Ecto neural progenitor cell (in vitro differentiated cells): Measurements from ENCODE around the gene ITGA1.

Experiments used
- DNase-seq: peaks from one replicate; pipeline ENCODE4 v3.0.0-alpha.2; 2018; ENCODE audit warnings: low spot score

ITGA1 gene

GRCh38 chr5:52772668-52773067 lies 15.0 kb upstream of the ITGA1 start:
- DNase-seq, result no peak

- DNase-seq, result no peak
Observed at GRCh38 chr5:52773342-52773741, 14.4 kb upstream of the ITGA1 start.

DNA sequence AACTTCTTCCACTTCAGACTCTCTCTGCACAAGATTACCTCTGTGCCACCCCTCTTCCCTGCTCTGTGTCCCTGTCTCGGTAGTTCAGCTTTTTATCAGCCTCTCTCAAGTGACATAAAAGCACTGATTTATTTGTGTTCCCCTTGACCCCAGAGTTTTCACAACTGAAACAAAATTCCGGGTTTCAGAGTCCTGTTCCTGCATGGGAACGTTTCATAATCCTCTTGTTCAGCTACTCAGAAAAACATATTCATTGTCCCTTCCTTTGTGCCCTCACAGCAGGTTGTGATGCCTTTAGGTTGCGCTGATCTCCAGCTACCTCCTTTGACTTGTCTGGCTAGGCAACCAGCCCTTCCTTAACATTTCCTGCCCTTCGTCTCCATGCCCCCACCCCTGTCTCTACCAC lies 13.7 kb upstream of the ITGA1 start:
- peak; percentile 58 for DNase-seq

- DNase-seq, result no peak
Observed at GRCh38 chr5:52776116-52776515, 11.6 kb upstream of the ITGA1 start.

- DNase-seq, result no peak
Observed at GRCh38 chr5:52777186-52777585, 10.5 kb upstream of the ITGA1 start.

DNA sequence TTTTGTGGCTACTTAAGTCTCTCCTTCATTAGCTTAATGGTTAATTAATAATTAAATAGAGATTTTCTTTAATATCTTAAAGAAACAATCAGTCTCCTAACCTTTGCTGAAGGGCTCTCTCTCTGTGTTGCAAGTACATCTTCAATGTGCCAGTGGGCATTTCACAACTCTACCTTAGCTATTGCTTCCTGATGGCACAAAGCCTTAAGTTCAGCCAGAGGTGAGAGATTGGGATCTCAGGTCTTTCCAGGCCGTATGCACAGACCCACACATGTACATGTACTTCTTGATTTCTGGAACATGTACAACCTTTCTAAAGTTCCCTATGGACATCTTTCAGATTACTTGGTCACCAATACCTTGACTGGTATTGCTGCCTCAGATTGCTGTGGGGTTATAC lies 8.9 kb upstream of the ITGA1 start:
- DNase-seq, result no peak

GRCh38 chr5:52779213-52779612 lies 8.5 kb upstream of the ITGA1 start:
- no peak for DNase-seq

- DNase-seq, result no peak
Observed at GRCh38 chr5:52783226-52783959, 4.3 kb upstream of the ITGA1 start.

DNA sequence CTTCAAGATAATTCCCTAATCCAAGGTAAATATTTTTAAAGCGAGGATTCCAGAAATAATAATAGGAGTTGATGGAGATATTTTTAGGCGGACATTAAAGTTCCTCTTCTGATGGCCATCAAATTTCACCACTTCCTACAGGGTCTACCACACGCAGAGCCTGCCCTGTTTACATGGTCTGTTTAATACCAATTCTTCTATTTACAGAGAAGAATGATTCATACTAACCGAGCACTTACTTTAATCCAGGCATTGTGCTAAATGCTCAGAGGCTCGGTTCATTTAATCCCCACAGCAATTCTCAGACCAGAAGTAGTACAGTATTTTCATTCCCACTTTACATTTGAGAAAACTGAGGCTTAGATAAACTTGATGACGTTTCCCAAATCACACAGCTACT lies 3.0 kb upstream of the ITGA1 start:
- no peak for DNase-seq

DNA sequence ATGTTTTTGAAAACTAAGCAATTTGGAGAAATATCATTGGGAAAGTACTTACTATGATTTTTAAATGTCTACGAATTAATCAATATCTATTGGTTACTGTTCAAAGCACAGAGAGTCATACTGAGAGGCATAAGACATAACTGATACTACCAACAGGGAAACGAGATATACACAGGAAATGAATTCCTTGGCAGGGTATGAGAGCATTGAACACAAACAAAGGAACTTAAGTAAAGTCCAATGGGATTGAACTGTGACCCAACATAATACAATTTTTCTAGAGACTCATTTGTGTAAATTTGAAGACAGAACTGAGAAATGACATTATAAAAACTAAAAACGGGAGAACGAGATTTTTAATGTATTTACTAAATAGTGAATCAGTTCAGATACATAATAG lies 1.3 kb upstream of the ITGA1 start:
- DNase-seq, result no peak

GRCh38 chr5:52786949-52787599 lies 642 bp upstream of the ITGA1 start:
- DNase-seq, result no peak

DNA sequence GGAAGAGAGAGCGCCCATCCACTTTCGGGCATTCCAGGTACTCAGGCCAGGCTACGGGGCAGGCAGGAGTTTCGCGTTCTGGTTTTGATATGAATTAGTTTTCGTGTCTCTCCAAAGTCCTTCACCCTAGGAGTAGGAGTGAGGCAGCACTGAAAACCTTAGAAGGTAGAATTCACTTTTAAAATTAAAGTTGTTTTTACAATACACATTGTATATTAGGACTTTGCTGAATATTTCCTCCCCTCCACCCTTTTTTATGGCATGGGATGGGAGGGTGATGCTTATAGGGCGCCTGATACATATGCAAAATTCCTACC lies 747 bp downstream of the ITGA1 start:
- DNase-seq, result no peak

DNA sequence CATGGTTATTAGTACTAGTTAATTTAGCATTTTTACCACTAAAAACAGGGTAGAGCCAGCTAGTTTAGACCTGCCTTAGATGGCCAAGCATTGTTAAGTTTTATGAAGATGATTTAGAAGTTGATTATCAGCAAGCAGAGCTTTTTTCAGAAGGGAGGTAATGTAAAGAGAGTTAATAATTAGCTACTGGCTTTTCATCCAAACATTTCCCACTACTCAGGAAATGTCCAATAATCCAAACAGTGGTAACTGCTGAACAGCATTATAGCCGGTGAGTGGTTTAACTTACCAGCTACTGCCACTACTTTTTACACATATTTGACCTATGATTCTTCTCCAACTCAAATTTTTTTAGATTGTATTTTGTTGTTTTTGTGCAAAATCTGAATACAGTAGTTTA lies 1.7 kb downstream of the ITGA1 start:
- no peak for DNase-seq

DNA sequence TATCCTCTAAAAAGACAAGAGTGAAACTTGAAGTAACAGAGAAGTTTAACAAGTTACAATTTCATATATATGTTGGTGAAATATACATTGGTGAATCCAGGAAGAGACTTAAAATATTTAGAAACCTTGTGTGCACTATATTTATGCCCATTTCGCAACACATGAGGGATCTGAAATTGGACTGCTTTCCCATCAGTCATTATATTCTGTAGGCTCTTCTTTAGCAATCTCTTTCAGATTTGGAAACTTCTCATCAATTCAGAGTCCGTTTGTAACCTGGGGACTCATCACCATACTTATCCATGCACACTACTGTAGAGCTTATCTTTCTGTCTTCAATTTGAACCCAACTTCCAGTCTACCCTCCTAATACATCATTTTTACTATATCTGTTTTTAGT lies 2.1 kb downstream of the ITGA1 start:
- DNase-seq, result no peak

- no peak for DNase-seq
Observed at GRCh38 chr5:52791366-52791765, 3.6 kb downstream of the ITGA1 start.

DNA sequence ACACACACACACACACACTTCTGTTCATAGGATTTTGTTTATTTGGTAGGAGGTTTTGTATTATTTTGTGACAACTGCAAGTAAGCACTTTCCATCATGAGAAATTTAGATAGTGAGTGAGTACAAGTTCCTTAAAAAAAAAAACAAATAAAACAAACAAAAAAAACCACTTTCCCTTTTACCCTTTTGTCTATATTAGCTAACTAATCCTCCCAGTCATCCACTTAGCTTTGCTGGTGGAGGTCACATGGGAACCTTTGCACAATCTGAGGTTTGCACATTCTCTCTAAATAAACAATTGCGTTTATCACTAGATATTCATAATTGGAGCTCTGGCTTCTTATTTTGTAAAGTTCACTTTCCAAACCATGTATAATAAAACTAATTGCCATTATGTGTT lies 6.8 kb downstream of the ITGA1 start:
- DNase-seq, result no peak

DNA sequence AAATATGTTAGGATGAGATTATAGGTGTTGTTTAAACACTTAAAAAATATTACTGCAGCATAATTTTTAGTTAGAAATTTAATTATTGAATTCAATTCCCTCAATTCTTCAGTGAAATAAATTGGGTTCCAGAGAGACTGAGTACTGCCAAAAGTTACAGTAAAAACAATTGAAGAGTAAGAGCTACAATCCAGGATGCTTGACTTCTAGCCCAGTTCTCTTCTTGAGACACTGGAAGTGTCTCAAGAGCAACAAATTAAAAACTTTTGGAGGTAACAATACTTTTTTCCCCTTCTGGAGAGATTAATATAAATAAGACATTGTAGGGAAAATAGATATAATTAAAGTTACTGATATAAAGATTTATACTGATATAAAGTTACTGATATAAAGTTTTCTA lies 8.3 kb downstream of the ITGA1 start:
- DNase-seq, result no peak

GRCh38 chr5:52796516-52797103 lies 8.9 kb downstream of the ITGA1 start:
- DNase-seq, result no peak

DNA sequence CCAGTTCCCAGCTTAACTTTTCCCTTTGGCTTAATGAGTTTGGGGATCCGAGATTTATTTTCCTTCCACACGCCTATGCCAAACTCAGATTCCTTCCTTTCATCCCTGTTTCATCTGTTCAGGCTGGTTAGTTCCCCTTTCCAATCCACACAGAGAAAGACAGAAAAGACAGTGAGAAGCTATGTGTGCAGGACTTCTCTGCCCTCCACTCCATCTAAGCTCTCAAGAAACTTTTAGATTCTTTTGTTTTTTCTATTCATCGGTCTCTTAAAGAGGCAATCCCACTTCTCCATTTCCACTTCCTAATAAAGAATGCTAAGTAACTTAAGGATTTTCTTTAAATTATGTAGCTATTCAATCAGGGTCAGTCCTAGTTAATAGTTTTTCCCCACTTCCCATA lies 11.2 kb downstream of the ITGA1 start:
- no peak for DNase-seq

GRCh38 chr5:52799358-52799982 lies 11.8 kb downstream of the ITGA1 start:
- peak; percentile 76 for DNase-seq

- peak; percentile 97 for DNase-seq
Observed at GRCh38 chr5:52799983-52800393, 12.3 kb downstream of the ITGA1 start.

- peak; percentile 72 for DNase-seq
Observed at GRCh38 chr5:52800394-52801213, 12.9 kb downstream of the ITGA1 start.
